ENCODE measurements around the gene PCBP1. TPM values are rescaled to one million over a fixed set of nuclear protein-coding genes. Genes with fewer than 3 reads are reported as not detected.
A peak's percentile ranks its signal among the peaks of the same experiment; 100 is the strongest.
"Not testable (repeated sequence)": the region's sequence is repeated elsewhere in the genome, so short reads cannot be mapped to it uniquely, and the experiment has no call there.

The PCBP1 gene
- total RNA-seq, 4 donors from 2014 or later, result 189 to 236 (median 222) TPM

GRCh38 chr2:70098032-70098431 lies 10.8 kb downstream of the PCBP1 start:
- no peak overlapping the region for H3K27ac ChIP-seq
- H3K4me1 ChIP-seq, result peaks cover 28% of the 10 kb centered on the region
- no peaks in the 10 kb centered on the region for H3K9me3 ChIP-seq
- no peak for DNase-seq (ENCODE audit: low spot score in 2 of 2)
- H3K27me3 ChIP-seq, result no peaks in the 10 kb centered on the region
- H3K36me3 ChIP-seq, result no peaks in the 10 kb centered on the region
- no peak overlapping the region for H3K4me3 ChIP-seq
- 92% methylated on average over 4 of the region's 4 CpGs for WGBS
- TF ChIP-seq CTCF (IDR thresholded peaks at IDR 0.05) (no peak), POLR2A (IDR thresholded peaks at IDR 0.05) (no peak), EP300 (IDR thresholded peaks at IDR 0.05) (no peak), POLR2AphosphoS5 (IDR thresholded peaks at IDR 0.05) (no peak)

DNA sequence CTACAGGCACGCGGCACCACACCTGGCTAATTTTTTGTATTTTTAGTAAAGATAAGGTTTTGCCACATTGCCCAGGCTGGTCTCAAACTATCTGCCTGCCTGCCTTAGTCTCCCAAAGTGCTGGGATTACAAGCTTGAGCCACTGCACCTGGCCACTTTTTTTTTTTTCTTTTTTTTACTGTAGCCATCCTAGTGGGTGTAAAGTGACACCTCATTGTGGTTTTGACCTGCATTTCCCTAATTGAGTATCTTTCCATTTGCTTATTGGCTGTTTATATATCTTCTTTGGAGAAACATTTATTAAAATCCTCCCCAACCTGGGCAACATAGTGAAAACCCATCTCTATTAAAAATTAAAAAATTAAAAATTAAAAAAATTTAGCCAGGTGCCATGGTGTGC lies 12.0 kb downstream of the PCBP1 start:
- DNase-seq (ENCODE audit: low spot score in 2 of 2), result no peak
- Histone ChIP-seq H3K4me1 (peaks cover 29% of the 10 kb centered on the region), H3K9me3 (no peaks in the 10 kb centered on the region), H3K27ac (no peak overlapping the region), H3K36me3 (no peaks in the 10 kb centered on the region), H3K27me3 (no peaks in the 10 kb centered on the region), H3K4me3 (no peak overlapping the region)
- TF ChIP-seq CTCF (IDR thresholded peaks at IDR 0.05) (no peak), EP300 (IDR thresholded peaks at IDR 0.05) (no peak), POLR2AphosphoS5 (IDR thresholded peaks at IDR 0.05) (no peak)
- WGBS, result 98% methylated on average over 2 of the region's 2 CpGs

DNA sequence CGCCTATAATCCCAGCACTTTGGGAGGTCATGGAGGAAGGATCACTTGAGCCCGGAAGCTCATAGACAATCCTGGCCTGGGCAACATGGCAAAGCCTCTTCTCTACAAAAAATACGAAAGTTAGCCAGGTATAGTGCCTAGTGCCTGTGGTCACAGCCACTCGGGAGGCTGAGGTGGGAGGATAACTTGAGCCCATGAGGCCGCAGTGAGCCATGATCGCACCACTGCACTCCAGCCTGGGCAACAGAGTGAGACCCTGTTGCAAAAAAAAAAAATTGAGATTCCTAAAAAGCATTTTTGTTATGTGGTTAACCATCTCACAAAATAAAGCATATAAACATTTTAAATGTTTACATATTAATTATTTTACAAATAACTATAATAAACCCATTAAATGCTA lies 13.9 kb downstream of the PCBP1 start:
- TF ChIP-seq POLR2AphosphoS5 (IDR thresholded peaks at IDR 0.05) (no peak), EP300 (IDR thresholded peaks at IDR 0.05) (no peak), CTCF (IDR thresholded peaks at IDR 0.05) (no peak), POLR2A (IDR thresholded peaks at IDR 0.05) (no peak)
- Histone ChIP-seq H3K4me1 (peaks cover 17% of the 10 kb centered on the region), H3K27me3 (no peaks in the 10 kb centered on the region), H3K9me3 (no peaks in the 10 kb centered on the region), H3K4me3 (no peak overlapping the region), H3K36me3 (no peaks in the 10 kb centered on the region), H3K27ac (no peak overlapping the region)
- no peak for DNase-seq (ENCODE audit: low spot score in 2 of 2)
- 97% methylated on average over 6 of the region's 6 CpGs for WGBS

DNA sequence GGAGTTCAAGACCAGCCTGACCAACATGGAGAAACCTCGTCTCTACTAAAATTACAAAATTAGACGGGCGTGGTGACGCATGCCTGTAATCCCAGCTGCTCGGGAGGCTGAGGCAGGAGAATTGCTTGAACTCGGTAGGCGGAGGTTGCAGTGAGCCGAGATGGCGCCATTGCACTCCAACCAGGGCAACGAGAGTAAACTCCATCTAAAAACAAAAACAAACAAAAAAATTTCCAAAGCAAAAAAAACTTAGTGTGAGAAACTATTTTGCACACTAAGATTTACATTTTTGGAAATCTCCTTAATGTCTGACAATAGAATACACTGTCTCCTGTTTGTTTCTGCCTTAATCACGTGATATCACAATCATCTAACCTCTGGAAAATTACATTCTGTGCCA lies 14.4 kb downstream of the PCBP1 start:
- WGBS, result 92% methylated on average over 11 of the region's 11 CpGs
- not testable (repeated sequence) for DNase-seq (ENCODE audit: low spot score in 2 of 2); H3K27me3 ChIP-seq; H3K9me3 ChIP-seq; H3K4me3 ChIP-seq; H3K27ac ChIP-seq; H3K36me3 ChIP-seq
- peaks cover 14% of the 10 kb centered on the region for H3K4me1 ChIP-seq

DNA sequence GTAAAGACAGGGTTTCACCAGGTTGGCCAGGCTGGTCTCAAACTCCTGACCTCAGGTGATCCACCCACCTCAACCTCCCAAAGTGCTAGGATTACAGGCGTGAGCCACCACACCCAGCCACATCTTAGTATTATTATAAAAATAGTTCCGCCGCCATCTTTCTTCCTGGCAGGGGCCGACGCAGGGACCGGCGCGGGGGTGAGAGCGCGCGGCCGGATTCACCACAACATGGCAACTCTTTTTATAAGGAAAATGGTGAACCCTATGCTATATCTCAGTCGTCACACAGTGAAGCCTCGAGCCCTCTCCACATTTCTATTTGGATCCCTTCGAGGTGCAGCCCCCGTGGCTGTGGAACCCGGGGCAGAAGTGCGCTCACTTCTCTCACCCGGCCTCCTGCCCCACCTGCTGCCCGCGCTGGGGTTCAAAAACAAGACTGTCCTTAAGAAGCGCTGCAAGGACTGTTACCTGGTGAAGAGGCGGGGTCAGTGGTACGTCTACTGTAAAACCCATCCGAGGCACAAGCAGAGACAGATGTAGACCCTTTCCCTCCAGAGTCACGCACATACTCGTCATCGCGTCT lies 15.1 kb downstream of the PCBP1 start:
- not testable (repeated sequence) for H3K27me3 ChIP-seq, H3K36me3 ChIP-seq, H3K9me3 ChIP-seq, H3K4me3 ChIP-seq, H3K27ac ChIP-seq
- peaks cover 14% of the 10 kb centered on the region for H3K4me1 ChIP-seq
- DNase-seq (ENCODE audit: low spot score in 2 of 2), result peak; percentile 32 to 72
- 94% methylated on average over 29 of the region's 29 CpGs for WGBS

GRCh38 chr2:70103531-70104061 lies 16.3 kb downstream of the PCBP1 start:
- WGBS, result 88% methylated on average over 5 of the region's 5 CpGs
- no peak for TF ChIP-seq POLR2A (IDR thresholded peaks at IDR 0.05)
- no peak for TF ChIP-seq EP300 (IDR thresholded peaks at IDR 0.05)
- no peak for TF ChIP-seq POLR2AphosphoS5 (IDR thresholded peaks at IDR 0.05)
- TF ChIP-seq CTCF (IDR thresholded peaks at IDR 0.05), result no peak
- Histone ChIP-seq H3K27me3 (no peaks in the 10 kb centered on the region), H3K4me3 (no peak overlapping the region), H3K36me3 (no peaks in the 10 kb centered on the region), H3K27ac (no peak overlapping the region), H3K9me3 (no peaks in the 10 kb centered on the region), H3K4me1 (peaks cover 21% of the 10 kb centered on the region)
- DNase-seq (ENCODE audit: low spot score in 2 of 2), result no peak
